ENCODE data around the gene CTTNBP2NL.
"Not testable (repeated sequence)": the region's sequence is repeated elsewhere in the genome, so short reads cannot be mapped to it uniquely, and the experiment has no call there.

Gene CTTNBP2NL

DNA sequence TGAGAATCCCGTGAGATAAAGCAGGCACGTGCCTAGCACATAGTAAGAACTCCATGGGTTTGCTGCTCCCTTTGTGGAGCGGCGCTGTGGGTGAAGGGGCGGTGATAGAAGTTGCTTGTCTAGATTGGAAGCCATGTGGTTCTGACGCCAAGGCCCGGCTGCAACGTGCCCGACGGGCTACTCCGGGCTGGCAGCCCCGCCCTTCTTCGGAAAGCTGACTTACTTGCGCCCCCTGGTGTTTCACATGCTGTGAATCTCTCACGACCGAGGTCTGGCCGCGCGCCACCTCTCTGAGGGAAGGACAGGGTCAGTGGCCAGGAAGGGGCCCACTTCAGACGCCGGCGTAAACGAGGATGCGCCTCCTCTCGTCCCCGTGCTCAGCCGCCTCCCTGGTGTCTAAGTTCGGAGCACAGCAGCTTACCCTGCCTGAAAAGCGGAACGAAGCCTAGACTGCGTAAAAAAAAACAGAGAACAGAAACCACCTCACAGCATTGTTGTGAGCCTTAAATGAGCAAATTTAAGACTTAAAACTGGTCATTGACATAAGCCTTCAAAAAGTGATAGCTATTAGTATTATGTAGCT lies 70.2 kb downstream of the CTTNBP2NL start:
- peak; percentile 91 for DNase-seq

DNA sequence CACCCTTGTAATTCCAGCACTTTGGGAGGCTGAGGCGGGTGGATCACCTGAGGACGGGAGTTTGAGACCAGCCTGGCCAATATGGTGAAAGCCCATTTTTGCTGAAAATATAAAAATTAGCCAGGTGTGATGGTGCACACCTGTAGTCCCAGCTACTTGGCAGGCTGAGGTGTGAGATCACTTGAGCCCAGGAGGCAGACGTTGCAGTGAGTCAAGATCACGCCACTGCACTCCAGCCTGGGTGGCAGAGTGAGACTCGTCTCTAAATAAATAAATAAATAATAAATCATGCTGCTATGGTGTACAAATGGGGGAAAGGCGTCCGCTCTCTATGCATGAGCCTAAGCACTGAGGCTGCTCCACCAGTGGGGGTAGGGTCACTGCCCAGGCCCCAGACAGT lies 74.3 kb downstream of the CTTNBP2NL start:
- DNase-seq: not testable (repeated sequence)

DNA sequence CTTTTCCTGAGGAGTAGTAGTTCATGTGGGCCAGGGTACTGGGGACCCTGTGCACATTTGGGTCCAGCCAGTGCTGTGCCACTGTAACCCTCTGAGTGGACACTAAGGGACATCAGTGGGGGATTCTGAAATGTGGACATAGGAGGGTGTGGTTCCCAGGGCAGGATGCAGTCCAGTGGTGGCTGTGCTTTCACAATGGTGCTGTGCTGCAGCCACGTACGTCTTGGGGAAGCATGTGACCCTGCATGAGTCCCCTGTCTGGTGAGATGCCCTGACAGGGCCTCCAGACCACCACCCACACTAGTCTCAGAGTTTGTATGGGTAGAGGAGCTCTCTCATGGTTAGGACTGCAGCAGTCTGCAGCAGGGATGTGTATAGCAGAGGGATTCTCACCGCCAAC lies 75.0 kb downstream of the CTTNBP2NL start:
- no peak for DNase-seq

DNA sequence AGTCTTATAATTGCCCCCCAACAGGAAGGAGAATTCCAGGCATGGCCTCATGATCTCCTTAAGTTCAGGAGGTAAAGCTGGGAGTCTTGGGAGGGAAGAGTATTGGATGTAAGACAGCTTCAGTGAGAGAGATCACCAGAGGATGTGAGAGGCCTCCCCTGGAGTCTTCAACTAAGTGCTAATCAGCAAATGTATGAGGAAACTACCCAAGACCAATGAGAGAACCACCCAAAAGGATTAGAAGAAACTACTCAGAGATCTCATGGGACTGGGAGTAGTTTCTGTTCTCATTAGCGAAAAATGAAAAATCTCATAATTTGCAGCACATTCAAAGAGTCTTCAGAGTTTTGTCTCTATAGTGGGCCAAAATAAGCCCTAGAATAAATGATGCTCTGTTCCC lies 76.1 kb downstream of the CTTNBP2NL start:
- no peak for DNase-seq

DNA sequence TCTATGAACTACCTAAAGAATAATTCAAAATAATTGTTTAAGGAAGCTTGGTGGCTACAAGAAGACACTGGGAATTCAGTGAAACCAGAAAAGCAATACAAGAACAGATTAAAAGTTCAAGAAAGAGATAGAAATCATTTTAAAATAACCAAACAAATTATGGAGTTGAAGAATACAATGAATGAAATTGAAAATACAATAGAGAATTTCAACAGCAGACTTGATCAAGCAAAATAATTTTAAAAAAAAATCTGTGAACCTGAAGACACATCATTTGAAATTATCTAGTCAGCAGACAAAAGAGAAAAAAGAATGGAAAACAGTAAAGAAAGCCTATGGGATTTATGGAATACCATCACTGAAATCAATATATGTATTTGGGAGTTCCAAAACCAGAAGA lies 81.5 kb downstream of the CTTNBP2NL start:
- no peak for DNase-seq

DNA sequence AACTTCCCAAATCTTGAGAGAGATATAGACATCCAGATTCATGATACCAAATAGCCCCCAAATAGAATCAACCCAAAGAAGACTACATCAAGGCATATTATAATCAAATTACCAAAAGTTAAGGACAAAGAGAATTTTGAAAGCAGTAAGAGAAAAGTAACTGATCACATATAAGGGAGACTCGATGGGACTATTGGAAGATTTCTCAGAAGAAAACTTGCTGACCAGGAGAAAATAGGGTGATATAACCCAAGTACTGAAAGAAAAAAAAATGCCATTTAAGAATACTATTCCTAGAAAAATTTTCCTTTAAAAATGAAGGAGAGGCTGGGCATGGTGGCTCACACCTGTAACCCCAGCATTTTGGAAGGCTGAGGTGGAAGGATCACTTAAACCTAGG lies 82.3 kb downstream of the CTTNBP2NL start:
- no peak for DNase-seq

DNA sequence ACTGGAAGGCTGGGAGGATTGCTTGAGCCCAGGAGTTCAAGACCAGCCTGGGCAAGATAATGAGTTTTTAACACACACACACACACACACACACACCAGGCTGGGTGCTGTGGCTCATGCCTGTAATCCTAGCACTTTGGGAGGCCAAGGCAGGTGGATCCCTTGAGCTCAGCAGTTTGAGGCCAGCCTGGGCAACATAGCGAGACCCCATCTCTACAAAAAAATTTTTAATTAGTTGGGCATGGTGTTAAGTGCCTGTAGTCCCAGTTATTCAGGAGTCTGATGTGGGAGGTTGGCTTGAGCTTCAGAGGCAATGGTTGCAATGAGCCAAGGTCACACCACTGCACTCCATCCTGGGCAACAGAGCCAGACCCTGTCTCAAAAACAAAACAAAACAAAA lies 90.0 kb downstream of the CTTNBP2NL start:
- not testable (repeated sequence) for DNase-seq

DNA sequence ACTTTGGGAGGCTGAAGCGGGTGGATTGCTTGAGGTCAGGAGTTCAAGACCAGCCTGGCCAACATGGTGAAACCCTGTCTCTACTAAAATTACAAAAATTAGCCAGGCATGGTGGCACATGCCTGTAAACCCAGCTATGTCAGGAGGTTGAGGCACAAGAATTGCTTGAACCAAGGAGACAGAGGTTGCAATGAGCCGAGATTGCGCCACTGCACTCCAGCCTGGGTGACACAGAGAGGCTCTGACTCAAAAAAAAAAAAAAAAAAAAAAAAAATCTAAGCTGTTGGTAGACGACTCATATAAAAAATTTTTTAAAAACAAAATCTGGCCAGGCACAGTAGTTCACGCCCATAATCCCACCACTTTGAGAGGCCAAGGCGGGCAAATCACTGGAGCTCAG lies 91.7 kb downstream of the CTTNBP2NL start:
- DNase-seq: not testable (repeated sequence)

DNA sequence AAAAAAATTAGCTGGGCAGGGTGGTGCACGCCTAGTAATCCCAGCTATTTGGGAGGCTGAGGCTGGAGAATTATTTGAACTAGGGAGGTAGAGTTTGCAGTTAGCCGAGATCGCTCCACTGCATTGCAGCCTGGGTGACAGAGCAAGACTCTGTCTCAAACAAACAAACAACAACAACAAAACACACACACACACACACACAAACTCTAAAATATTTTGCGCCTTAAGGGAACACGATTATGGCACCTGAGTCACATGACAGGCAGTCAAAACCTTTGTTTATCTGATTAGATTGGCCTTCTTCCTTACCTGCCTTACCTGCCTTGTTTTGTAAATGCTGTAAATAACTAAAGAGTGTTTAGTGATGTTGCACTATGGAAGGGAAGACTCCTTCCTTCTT lies 92.1 kb downstream of the CTTNBP2NL start:
- DNase-seq: no peak

DNA sequence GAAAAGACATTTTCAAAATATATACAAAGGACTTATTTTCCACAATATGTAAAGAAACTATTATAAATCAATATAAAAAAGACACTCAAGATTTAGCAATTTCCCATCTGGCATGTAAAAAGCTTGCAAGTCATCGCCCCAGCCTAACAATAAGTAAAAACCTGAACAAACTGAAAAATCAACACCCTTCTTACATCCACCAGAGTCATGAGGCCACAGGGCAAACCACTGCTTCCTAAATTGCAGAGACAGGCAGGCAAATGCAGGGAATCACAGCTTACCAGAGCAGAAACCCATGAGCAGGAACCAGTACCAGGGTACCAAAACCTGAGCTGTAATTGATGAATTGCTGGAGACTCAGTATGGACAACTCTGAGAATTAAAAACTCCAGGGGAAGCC lies 96.1 kb downstream of the CTTNBP2NL start:
- DNase-seq: no peak

DNA sequence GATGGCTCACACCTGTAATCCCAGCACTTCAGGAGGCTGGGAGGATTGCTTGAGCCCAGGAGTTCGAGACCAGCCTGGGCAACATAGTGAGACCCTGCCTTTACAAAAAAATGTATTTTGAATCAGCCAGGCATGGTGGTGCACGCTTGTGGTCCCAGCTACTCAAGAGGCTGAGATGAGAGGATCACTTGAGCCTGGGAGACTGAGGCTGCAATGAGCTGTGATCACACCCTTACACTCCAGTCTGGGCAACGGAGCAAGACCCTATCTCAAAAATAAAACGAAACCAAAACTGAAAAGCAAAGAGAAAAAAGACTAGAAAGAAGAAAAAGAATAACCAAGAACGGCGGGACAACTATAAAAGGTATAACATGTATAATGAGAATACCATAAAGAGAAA lies 97.3 kb downstream of the CTTNBP2NL start:
- DNase-seq: no peak

DNA sequence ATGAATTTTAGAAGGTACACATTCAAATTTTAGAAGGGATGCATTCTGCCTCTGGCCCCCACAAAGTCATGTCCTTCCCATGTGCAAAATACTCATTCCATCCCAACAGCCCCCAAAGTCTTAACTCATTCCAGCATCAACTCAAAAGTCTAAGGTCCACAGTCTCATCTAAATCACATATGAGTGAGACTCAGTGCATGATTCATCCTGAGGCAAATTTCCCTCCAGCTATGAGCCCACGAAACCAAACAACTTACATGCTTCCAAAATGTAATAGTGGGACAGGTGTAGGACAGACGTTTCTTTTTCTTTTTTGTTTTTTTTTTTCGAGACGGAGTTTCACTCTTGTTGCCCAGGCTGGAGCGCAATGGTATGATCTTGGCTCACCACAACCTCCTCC lies 100.3 kb downstream of the CTTNBP2NL start:
- no peak for DNase-seq

DNA sequence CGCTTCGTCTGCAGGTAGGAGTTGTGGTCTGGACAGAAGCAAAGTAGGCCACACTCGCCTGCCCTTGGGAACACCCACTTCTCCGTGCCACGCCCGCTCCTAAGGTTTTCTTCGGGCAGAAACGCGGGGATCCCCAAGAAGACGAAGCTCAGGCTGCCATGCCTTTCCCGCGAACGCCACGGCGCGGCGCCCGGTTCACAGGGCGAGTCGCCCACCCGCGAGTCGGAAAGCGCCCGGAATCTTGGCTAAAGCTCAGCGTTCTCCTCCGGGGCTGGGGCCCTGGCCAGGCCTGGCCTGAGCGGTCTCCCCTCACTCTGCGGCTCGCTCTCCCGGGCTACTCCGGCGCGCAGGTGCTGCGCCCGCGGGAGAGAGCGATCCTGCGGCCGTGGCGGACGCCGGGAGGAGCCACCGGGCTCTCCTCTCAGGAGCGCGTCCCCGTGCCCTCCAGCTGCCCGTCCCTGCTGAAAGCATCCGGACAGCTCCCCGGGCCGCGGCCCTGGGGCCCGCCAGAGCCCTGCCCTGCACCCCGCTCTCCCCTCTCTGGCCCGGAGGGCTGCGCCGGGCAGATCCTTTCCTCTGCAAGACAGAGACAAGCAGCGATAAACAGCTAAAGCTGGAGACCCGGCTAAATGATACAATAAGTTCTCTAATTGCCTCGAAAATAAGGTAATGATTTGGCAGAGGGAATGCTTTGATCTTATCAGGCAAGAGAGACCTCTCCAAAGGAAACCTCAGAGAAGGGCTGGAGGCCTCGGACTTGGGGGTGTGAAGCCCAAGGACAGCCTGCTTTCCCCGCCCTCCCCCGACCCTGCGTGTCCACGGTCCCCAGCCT lies 106.0 kb downstream of the CTTNBP2NL start:
- peak; percentile 69 for DNase-seq

DNA sequence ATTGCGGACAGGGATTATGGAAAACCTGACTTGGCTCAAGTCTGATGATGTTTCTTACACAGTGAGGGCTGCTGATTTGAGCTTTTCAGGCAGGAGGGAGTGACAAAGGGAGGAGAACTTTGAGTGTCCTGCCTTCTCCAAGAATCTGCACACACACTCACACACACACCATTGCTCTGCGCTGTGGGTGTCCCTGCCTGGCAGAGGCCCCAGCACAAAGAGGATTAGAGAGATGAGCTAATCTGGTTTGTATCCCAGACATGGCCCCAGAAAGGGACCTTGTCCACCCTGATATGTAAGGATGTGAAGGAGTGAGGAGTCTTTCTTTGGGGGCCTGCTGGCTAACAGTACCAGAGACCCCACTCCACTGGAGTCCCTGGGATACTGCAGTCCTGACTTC lies 106.8 kb downstream of the CTTNBP2NL start:
- DNase-seq: no peak

DNA sequence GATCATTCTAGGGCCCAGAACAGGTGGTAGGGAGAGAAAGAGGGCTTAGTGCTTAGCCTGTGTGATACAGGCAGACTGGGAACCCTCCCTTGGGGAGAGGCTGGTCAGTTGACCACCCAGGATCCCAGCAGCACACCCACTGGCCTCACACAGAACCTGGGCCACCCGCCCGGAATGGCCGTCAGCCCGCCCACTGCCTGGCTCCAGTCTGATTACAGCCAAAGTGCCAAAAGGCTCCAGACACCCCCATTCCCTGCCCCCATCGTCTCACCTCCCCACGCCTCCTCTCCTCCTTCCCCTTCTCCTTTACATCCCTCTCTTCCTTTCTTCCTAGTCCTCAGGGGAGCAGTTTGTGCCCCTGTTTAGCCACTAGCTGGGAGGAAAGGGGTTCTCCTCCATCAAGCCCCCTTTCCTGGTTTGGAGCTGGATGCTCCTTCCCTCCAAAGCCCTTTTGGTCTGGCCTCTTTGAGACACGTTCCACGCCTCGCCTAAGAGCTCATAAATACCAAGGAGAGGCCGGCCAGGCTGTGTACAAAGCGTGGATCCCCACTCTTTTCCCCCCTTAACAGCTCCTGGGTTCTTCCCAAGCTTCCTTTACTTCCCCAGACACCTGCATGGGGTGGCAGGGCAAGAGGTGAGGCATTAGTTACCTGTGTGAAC lies 108.1 kb downstream of the CTTNBP2NL start:
- no peak for DNase-seq

DNA sequence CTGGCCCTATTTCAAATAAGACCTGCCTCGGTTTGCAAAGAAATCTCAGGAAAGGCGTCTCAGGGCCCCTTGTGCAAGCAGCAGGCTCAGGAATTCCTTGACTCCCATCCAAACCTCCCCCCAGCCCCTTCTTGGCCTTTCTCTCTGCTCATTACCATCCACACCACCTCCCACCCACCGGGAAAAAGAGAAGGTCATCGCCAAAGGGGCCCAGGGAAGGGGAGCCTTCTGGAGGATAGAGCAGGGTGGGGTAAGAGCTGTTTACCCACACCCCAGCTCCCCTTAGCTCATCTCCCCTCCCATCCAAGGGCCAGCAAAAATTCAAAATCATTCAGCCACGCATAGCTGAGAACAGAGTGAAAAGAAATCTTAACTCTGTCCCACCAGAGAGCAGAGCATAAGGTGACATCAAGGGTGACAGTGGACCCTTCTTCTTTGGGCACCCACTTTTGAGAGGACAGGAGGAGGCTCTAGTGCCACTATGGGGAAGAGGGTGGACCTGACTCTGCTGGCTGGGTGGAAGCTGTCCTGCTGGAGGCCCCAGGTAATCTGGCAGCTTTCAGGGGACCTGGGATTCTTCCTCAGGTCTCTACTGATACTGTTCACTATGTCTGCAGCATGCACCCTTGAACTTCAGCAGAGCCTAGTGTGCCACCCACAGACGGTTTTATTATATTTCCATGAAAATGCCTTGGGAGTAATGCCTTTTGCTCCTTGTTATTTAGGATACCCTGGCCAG lies 108.8 kb downstream of the CTTNBP2NL start:
- DNase-seq: no peak

DNA sequence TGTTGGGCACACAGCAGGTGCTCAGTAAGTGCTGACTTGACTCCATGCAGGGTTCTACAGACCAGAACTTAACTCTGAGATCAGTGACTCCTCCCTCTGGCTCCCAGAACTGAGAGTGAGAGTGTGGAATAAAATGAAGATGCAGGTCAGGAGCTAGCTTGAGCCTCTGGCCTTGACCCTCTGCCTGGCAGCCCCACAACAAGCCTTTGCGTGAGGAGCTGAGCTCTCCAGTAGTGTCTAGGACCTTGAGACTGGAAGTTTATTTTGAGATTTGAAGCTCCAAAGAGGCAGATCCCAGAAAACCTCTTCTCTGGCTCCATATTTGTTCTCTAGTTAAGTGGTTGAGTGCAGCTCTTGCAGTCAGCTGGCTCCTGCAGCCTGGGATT lies 109.4 kb downstream of the CTTNBP2NL start:
- no peak for DNase-seq

DNA sequence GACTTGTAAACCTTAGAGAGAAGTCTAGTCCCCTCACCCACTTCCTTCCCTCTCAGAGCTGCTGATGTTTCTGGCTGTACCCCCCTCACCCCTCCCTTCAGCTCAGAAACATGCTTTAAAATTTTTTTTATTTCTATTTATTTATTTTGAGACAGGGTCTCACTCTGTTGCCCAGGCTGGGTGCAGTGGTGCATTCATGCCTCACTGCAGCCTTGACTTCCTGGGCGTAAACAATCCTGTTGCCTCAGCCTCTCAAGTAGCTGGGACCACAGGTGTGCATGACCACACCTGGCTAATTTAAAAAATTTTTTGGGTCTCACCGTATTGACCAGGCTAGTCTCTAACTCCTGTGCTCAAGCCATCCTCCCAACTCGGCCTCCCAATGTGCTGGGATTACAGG lies 109.9 kb downstream of the CTTNBP2NL start:
- DNase-seq: no peak

DNA sequence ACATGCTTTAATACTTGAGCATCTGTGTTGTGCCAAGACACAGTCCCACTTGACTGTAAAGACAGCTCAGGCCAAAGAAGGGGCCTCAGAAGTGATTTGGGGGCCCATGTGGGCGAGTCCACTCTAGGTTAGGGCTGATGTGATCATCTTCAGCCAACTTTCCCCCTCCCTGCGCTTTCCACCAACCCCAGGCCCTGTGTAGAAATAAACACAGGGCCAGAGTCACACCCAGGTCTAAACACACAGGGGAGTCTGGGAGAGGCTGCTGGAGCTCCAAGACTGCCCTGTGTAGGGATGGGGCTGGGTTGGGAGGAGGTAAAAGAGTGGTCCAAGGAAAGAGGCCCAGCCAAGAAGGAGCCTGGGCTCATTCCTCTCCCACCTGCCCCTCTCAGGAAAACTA lies 110.3 kb downstream of the CTTNBP2NL start:
- no peak for DNase-seq

DNA sequence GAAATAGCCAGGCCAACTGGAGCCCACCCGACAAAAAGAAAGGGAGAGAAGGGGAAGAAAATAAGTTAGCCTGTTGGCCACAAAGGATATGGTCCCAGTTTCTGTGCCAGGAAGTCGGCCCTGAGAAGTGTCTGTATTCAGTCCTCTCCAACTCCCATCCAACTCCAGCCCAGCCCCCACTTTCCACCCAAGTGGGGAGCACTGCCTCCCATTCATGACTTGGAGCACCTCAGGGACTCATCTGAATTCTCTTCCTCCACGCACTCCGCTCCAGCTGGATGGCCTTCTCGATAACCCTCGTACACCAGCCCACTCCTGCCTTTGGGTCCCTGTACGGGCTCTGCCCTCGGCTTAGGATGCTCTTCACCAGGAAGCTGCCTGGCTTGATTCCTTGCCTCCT lies 110.7 kb downstream of the CTTNBP2NL start:
- DNase-seq: no peak

DNA sequence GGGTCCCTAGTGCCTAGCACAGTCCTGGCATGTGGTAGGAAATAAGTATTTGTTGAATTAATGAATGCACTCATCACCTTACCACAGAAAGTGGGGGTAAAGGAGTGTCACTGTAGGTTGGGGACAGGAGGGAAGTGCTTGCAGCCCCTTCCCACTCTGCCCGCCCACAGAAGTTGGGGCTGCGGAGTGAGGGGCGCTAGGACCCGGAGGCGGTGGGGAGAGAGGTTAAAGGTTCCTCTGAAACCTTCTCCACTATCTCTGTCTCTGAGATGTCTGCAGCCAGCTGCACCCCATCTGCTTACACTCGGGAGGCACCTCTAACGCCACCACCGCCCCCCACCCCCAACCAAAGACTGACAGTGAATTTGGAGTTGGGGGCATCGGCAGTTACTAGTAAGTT lies 111.3 kb downstream of the CTTNBP2NL start:
- no peak for DNase-seq

DNA sequence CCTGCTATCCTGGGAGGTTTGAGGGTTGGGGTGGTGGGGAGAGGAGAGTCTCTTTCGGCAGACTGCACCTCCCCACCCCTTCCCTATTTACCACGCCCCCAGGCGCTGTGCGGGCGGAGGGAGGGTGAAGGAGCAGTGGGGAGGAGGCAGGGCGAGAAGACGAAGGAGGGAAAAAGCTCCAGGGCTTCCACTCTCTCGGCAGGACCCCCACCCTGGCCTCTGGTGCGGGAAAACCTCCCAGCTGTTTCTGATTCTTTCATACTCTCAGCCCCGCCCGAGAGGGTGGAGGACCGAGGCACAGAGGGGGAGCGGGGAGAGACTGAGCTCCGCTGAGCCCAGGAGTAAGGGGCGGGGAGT lies 111.9 kb downstream of the CTTNBP2NL start:
- peak; percentile 56 for DNase-seq

DNA sequence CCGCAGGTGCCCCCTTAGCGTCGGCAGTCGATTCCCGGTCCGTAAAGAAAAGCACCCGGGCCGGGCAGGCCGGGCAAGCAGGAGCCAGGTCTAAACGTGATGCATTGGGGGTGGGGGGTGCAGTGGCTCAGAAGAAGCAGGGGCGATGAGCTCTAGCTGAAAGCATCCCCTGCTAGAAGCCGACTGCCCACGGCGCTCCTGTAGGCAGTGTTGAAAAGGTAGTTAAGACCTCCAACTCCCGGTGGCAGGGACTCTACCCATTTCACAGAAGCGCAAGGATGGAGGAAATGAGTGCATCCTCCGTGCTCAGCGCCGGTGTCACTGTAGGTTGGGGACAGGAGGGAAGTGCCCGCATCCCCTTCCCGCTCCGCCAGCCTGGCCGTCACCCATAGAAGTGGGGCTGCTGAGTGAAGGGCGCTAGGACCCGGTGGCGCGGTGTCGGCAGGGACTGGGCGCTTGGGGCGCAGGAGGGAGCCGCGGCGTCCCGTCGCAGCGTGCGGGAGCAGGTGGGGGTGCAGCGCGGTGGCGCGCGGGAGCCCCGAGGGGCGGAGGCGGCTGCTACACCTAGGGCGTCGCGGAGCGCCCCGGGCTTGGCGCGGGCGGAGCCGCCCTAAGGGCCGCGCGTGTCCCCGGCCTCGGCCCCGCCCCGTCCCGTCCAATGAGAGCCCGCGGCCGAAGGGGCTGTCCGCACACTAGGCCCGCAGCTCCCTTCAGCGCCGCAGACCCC lies 112.4 kb downstream of the CTTNBP2NL start, which contains the start of gene WNT2B:
TSS of gene WNT2B (plus strand) at position 688 of the 727 bp plus-strand sequence. CDS start 298 bp downstream, outside the sequence.
- peak; percentile 62 for DNase-seq

Measured in CD4-positive, alpha-beta T cell treated with Interleukin-17A for 4 hours (primary cell).